Trophoblast cell (in vitro differentiated cells and primary cell): Measurements from ENCODE around the gene TRAPPC14.
A peak's percentile ranks its signal among the peaks of the same experiment; 100 is the strongest.

ENCODE experiments used
- DNase-seq, 2 donors: peaks; one replicate each; pipeline ENCODE4 v3.0.0-alpha.2; 2016
- H2AFZ ChIP-seq: 2 replicates; pipeline ENCODE4 v1.6.1; 2013; ENCODE audit warnings: low read length, moderate library complexity, mild to moderate bottlenecking; ENCODE audit not compliant: insufficient read depth, poor library complexity
- H2AK5ac ChIP-seq: 2 replicates; pipeline ENCODE4 v1.6.1; 2013; ENCODE audit warnings: mild to moderate bottlenecking, low read length
- H2BK120ac ChIP-seq: 2 replicates; pipeline ENCODE4 v1.6.1; 2013; ENCODE audit warnings: low read length, mild to moderate bottlenecking, moderate library complexity; ENCODE audit not compliant: insufficient read depth, poor library complexity
- H2BK12ac ChIP-seq: 2 replicates; pipeline ENCODE4 v1.6.1; 2013; ENCODE audit warnings: mild to moderate bottlenecking, low read length, moderate library complexity
- H2BK5ac ChIP-seq: 2 replicates; pipeline ENCODE4 v1.6.1; 2013; ENCODE audit warnings: low read length, low read depth, moderate library complexity, mild to moderate bottlenecking; ENCODE audit not compliant: poor library complexity
- H3K14ac ChIP-seq: 2 replicates; pipeline ENCODE4 v1.6.1; 2013; ENCODE audit warnings: mild to moderate bottlenecking, low read length
- H3K18ac ChIP-seq: 2 replicates; pipeline ENCODE4 v1.6.1; 2013; ENCODE audit warnings: mild to moderate bottlenecking, low read length
- H3K23ac ChIP-seq: 2 replicates; pipeline ENCODE4 v1.6.1; 2013; ENCODE audit warnings: low read length
- H3K27ac ChIP-seq: 2 replicates; pipeline ENCODE4 v1.5.1; 2013; ENCODE audit warnings: low read depth, mild to moderate bottlenecking, inconsistent platforms, low read length, moderate library complexity
- H3K27me3 ChIP-seq: 2 replicates; pipeline ENCODE4 v1.6.1; 2013; ENCODE audit warnings: inconsistent platforms, mild to moderate bottlenecking, low read length, moderate library complexity; ENCODE audit not compliant: insufficient read depth
- H3K36me3 ChIP-seq, 2 experiments: 1 replicate in 1 of 2; 2 replicates in 1 of 2; pipeline ENCODE4 v1.6.1; 2013; ENCODE audit warnings: low read length in 2 of 2, mild to moderate bottlenecking in 2 of 2, moderate library complexity in 1 of 2; ENCODE audit not compliant: insufficient read depth in 2 of 2, control insufficient read depth in 1 of 2
- H3K4ac ChIP-seq: 2 replicates; pipeline ENCODE4 v1.6.1; 2013; ENCODE audit warnings: low read depth, mild to moderate bottlenecking, low read length, moderate library complexity
- H3K4me1 ChIP-seq, 2 experiments: 1 replicate in 1 of 2; 2 replicates in 1 of 2; pipeline ENCODE4 v1.6.1; 2013; ENCODE audit warnings: low read length in 2 of 2, mild to moderate bottlenecking in 2 of 2, moderate library complexity in 1 of 2; ENCODE audit not compliant: insufficient read depth in 2 of 2, control insufficient read depth in 1 of 2
- H3K4me2 ChIP-seq: 2 replicates; pipeline ENCODE4 v1.6.1; 2013; ENCODE audit warnings: inconsistent platforms, mild to moderate bottlenecking, low read length, moderate library complexity
- H3K4me3 ChIP-seq: 2 replicates; pipeline ENCODE4 v1.5.1; 2013; ENCODE audit warnings: mild to moderate bottlenecking, low read depth, low read length, inconsistent platforms
- H3K79me1 ChIP-seq: one replicate; pipeline ENCODE4 v1.6.1; 2013; ENCODE audit warnings: low read length
- H3K79me2 ChIP-seq: 2 replicates; pipeline ENCODE4 v1.6.1; 2013; ENCODE audit warnings: low read length, mild to moderate bottlenecking; ENCODE audit not compliant: control insufficient read depth, insufficient read depth, poor library complexity
- H3K9ac ChIP-seq: 2 replicates; pipeline ENCODE4 v1.6.1; 2013; ENCODE audit warnings: mild to moderate bottlenecking, low read length
- H3K9me3 ChIP-seq: 2 replicates; pipeline ENCODE4 v1.6.1; 2013; ENCODE audit warnings: low read depth, mild to moderate bottlenecking, control low read depth, inconsistent platforms, low read length; ENCODE audit not compliant: insufficient read depth
- H4K12ac ChIP-seq: 2 replicates; pipeline ENCODE4 v1.6.1; 2013; ENCODE audit warnings: low read depth, mild to moderate bottlenecking, low read length, moderate library complexity
- H4K8ac ChIP-seq: 2 replicates; pipeline ENCODE4 v1.6.1; 2013; ENCODE audit warnings: low read depth, mild to moderate bottlenecking, low read length, moderate library complexity
- H4K91ac ChIP-seq: one replicate; pipeline ENCODE4 v1.6.1; 2013; ENCODE audit warnings: low read depth, mild to moderate bottlenecking, low read length, moderate library complexity
- WGBS: extraction: QIAGEN DNeasy Blood & Tissue Kit; methylation state at CpG from one replicate; pipeline ENCODE4 v1.1.7; 2013; ENCODE audit warnings: missing lambda C conversion rate; ENCODE audit not compliant: insufficient read length, insufficient coverage; ENCODE audit errors: extremely low coverage; 5-methylcytosine and 5-hydroxymethylcytosine counted together

Gene TRAPPC14

GRCh38 chr7:100119072-100119969, 39.2 kb downstream of the TRAPPC14 start, which contains the start of the genes CNPY4 and TAF6:
Gene CNPY4 (plus strand): TSS chr7:100119634. CDS start chr7:100119745, 111 bp downstream.
Gene TAF6 (minus strand): TSS chr7:100119358. CDS start chr7:100114209, 5,149 bp downstream.
- Histone ChIP-seq H3K18ac (peak within 1 kb of the TSS; percentile 7), H2BK5ac (peak within 1 kb of the TSS; percentile 50), H3K36me3 (no peaks in the 10 kb centered on the region), H2BK12ac (no peak within 1 kb of the TSS), H2AFZ (peak within 1 kb of the TSS; percentile 12), H2BK120ac (peak within 1 kb of the TSS; percentile 1), H3K9me3 (no peaks in the 10 kb centered on the region), H3K27ac (peak within 1 kb of the TSS; percentile 29), H3K4me1 (peaks cover 6 to 17% of the 10 kb centered on the region in 2 experiments), H3K23ac (no peak within 1 kb of the TSS), H3K9ac (peak within 1 kb of the TSS; percentile 93), H3K27me3 (no peaks in the 10 kb centered on the region), H4K91ac (peak within 1 kb of the TSS; percentile 33), H3K79me2 (peaks cover 5% of the 10 kb centered on the region), H4K12ac (peak within 1 kb of the TSS; percentile 4), H4K8ac (peak within 1 kb of the TSS; percentile 50), H2AK5ac (no peak within 1 kb of the TSS), H3K4ac (peak within 1 kb of the TSS; percentile 70), H3K4me2 (peak within 1 kb of the TSS; percentile 81), H3K79me1 (no peaks in the 10 kb centered on the region), H3K14ac (peak within 1 kb of the TSS; percentile 77), H3K4me3 (peak within 1 kb of the TSS; percentile 92)
- DNase-seq: peak; percentile 95 to 98
- WGBS: no CpG with 5 or more reads among the region's 49 CpGs

GRCh38 chr7:100118388-100119071, 40.0 kb downstream of the TRAPPC14 start:
- H3K27ac ChIP-seq: peak overlapping the region; percentile 29
- H4K8ac ChIP-seq: peak overlapping the region; percentile 50
- H3K79me1 ChIP-seq: no peaks in the 10 kb centered on the region
- peak overlapping the region; percentile 4 for H4K12ac ChIP-seq
- H2AK5ac ChIP-seq: no peak overlapping the region
- H3K27me3 ChIP-seq: no peaks in the 10 kb centered on the region
- peak overlapping the region; percentile 81 for H3K4me2 ChIP-seq
- DNase-seq: no peak
- H2AFZ ChIP-seq: peak overlapping the region; percentile 12
- WGBS: no CpG with 5 or more reads among the region's 18 CpGs
- H3K79me2 ChIP-seq: peaks cover 5% of the 10 kb centered on the region
- H3K23ac ChIP-seq: no peak overlapping the region
- peak overlapping the region; percentile 92 for H3K4me3 ChIP-seq
- no peak overlapping the region for H2BK120ac ChIP-seq
- H4K91ac ChIP-seq: peak overlapping the region; percentile 33
- H3K9me3 ChIP-seq: no peaks in the 10 kb centered on the region
- peaks cover 6% of the 10 kb centered on the region in 2 experiments for H3K36me3 ChIP-seq
- peak overlapping the region; percentile 77 for H3K14ac ChIP-seq
- peak overlapping the region; percentile 7 for H3K18ac ChIP-seq
- H3K9ac ChIP-seq: peak overlapping the region; percentile 93
- peaks cover 6 to 17% of the 10 kb centered on the region in 2 experiments for H3K4me1 ChIP-seq
- H2BK12ac ChIP-seq: no peak overlapping the region
- H3K4ac ChIP-seq: peak overlapping the region; percentile 70
- H2BK5ac ChIP-seq: peak overlapping the region; percentile 50

- H3K4me2 ChIP-seq: no peak overlapping the region
- H2BK12ac ChIP-seq: no peak overlapping the region
- no peak overlapping the region for H3K18ac ChIP-seq
- H2BK5ac ChIP-seq: no peak overlapping the region
- peak; percentile 94 to 98 for DNase-seq
- H3K4me1 ChIP-seq: peaks cover 3 to 4% of the 10 kb centered on the region in 2 experiments
- no CpG with 5 or more reads among the region's 7 CpGs for WGBS
- no peak overlapping the region for H3K9ac ChIP-seq
- H2BK120ac ChIP-seq: no peak overlapping the region
- H3K23ac ChIP-seq: no peak overlapping the region
- H3K27me3 ChIP-seq: no peaks in the 10 kb centered on the region
- H4K12ac ChIP-seq: no peak overlapping the region
- no peak overlapping the region for H2AK5ac ChIP-seq
- H3K79me2 ChIP-seq: peaks cover 5% of the 10 kb centered on the region
- H3K79me1 ChIP-seq: no peaks in the 10 kb centered on the region
- no peak overlapping the region for H3K27ac ChIP-seq
- H4K8ac ChIP-seq: no peak overlapping the region
- no peak overlapping the region for H3K4ac ChIP-seq
- no peak overlapping the region for H4K91ac ChIP-seq
- no peaks in the 10 kb centered on the region for H3K9me3 ChIP-seq
- no peak overlapping the region for H3K14ac ChIP-seq
- peaks cover 34 to 35% of the 10 kb centered on the region in 2 experiments for H3K36me3 ChIP-seq
- no peak overlapping the region for H3K4me3 ChIP-seq
- H2AFZ ChIP-seq: no peak overlapping the region
Measured at GRCh38 chr7:100115026-100115425, 43.5 kb downstream of the TRAPPC14 start.

GRCh38 chr7:100111914-100112313, 46.6 kb downstream of the TRAPPC14 start:
- no peak overlapping the region for H3K4ac ChIP-seq
- H2AK5ac ChIP-seq: no peak overlapping the region
- H3K9me3 ChIP-seq: no peaks in the 10 kb centered on the region
- peaks cover 60 to 61% of the 10 kb centered on the region in 2 experiments for H3K36me3 ChIP-seq
- H4K8ac ChIP-seq: no peak overlapping the region
- no peak overlapping the region for H4K91ac ChIP-seq
- no peak overlapping the region for H3K4me2 ChIP-seq
- H3K23ac ChIP-seq: no peak overlapping the region
- no peak overlapping the region for H2BK120ac ChIP-seq
- H4K12ac ChIP-seq: no peak overlapping the region
- no peak overlapping the region for H2AFZ ChIP-seq
- no CpG with 5 or more reads among the region's 13 CpGs for WGBS
- H3K27ac ChIP-seq: no peak overlapping the region
- no peak overlapping the region for H3K9ac ChIP-seq
- no peaks in the 10 kb centered on the region for H3K79me1 ChIP-seq
- H3K4me1 ChIP-seq: peaks cover 0 to 3% of the 10 kb centered on the region in 2 experiments
- H2BK5ac ChIP-seq: no peak overlapping the region
- H3K18ac ChIP-seq: no peak overlapping the region
- H3K14ac ChIP-seq: no peak overlapping the region
- no peaks in the 10 kb centered on the region for H3K27me3 ChIP-seq
- no peaks in the 10 kb centered on the region for H3K79me2 ChIP-seq
- H2BK12ac ChIP-seq: no peak overlapping the region
- no peak for DNase-seq
- H3K4me3 ChIP-seq: no peak overlapping the region
